K562 (cell line): Measurements from ENCODE around the gene CEP170.

Source experiments
- CBX5 ChIP-seq: IDR thresholded peaks from 2 replicates; pipeline ENCODE4 v1.6.1; 2014; ENCODE audit warnings: low read depth, borderline replicate concordance
- CEBPB ChIP-seq: fragments of 450-650 bp; IDR thresholded peaks from 2 replicates; pipeline ENCODE4 v1.6.1; 2016; ENCODE audit warnings: missing genetic modification characterization, missing compliant biosample characterization
- ETV6 ChIP-seq, 3 experiments: fragments of 150-350 bp in 1 of 3; sonication (generic) in 1 of 3; formaldehyde crosslinking in 1 of 3; IDR thresholded peaks; 2 replicates each; pipeline versions ENCODE4 v1.6.1 to v1.8.0; 2014 to 2022; ENCODE audit warnings: borderline replicate concordance in 2 of 3, low read depth in 2 of 3, antibody characterized with exemption in 1 of 3, low read length in 1 of 3, mild to moderate bottlenecking in 1 of 3, missing genetic modification reagents in 1 of 3
- GTF2B ChIP-seq: IDR thresholded peaks from 2 replicates; pipeline ENCODE4 v1.6.1; 2011; ENCODE audit not compliant: insufficient read length; ENCODE audit errors: extremely low read depth
- HDAC2 ChIP-seq: fragments of 450-650 bp; IDR thresholded peaks from 2 replicates; pipeline ENCODE4 v1.6.1; 2016; ENCODE audit warnings: mild to moderate bottlenecking
- NRF1 ChIP-seq, 2 experiments: fragments of 450-650 bp; IDR thresholded peaks in 1 of 2; conservative IDR thresholded peaks in 1 of 2; 2 replicates each; pipeline ENCODE4 v1.6.1; 2014; ENCODE audit warnings: mild to moderate bottlenecking in 2 of 2
- POLR2A ChIP-seq: fragments of 450-650 bp; conservative IDR thresholded peaks from 2 replicates; pipeline ENCODE4 v1.6.1; 2016
- RNF2 ChIP-seq: sonication (generic); IDR thresholded peaks from 2 replicates; pipeline ENCODE4 v1.6.1; 2016
- SIX5 ChIP-seq, 2 experiments: IDR thresholded peaks; 2 replicates each; pipeline ENCODE4 v1.6.1; 2011; ENCODE audit warnings: low read length in 2 of 2, borderline replicate concordance in 1 of 2, low read depth in 1 of 2, mild to moderate bottlenecking in 1 of 2, moderate library complexity in 1 of 2; ENCODE audit not compliant: insufficient read depth in 1 of 2
- TEAD4 ChIP-seq, 2 experiments: sonication (generic) in 1 of 2; formaldehyde crosslinking in 1 of 2; IDR thresholded peaks; 2 replicates each; pipeline versions ENCODE4 v1.6.1 to v1.8.0; 2012 to 2022; ENCODE audit warnings: borderline replicate concordance in 1 of 2, inconsistent platforms in 1 of 2, low read length in 1 of 2, mild to moderate bottlenecking in 1 of 2, missing genetic modification reagents in 1 of 2
- ZNF224 ChIP-seq: sonication (generic); formaldehyde crosslinking; IDR thresholded peaks from 2 replicates; pipeline ENCODE4 v1.8.0; 2022; ENCODE audit warnings: mild to moderate bottlenecking, missing genetic modification reagents

DNA sequence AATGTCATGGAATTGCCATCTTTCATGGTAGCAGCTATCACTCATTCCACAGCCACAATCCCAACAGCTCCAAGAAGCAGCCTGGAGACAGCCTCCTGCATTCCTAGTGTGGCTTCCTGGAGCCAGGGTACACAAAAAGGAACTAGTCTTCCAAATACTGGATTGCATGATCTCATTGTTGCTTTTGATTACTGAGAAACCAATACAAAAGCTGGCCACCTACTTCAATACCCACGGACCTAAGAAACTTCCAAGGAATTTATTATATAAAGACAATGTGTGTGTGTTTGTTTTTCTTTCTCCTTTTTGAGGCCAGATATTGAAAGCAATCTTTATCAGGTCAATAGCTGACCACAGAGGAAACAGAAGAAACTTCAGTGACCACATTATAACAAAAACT lies 25.6 kb downstream of the CEP170 start:
- TF ChIP-seq RNF2 (no peak), SIX5 (IDR thresholded peaks at IDR 0.05; ENCODE audit: borderline replicate concordance in 1 of 2, insufficient read depth in 1 of 2, low read depth in 1 of 2, low read length in 2 of 2) (no peak), TEAD4 (IDR thresholded peaks at IDR 0.05; ENCODE audit: low read length) (no peak), TEAD4 (CRISPR knock-in tag; IDR thresholded peaks at IDR 0.05; ENCODE audit: borderline replicate concordance) (no peak), CEBPB (tag) (no peak), CBX5 (no peak), HDAC2 (no peak), NRF1 (conservative IDR thresholded peaks at IDR 0.05 in 1 of 2, IDR thresholded peaks at IDR 0.05 in 1 of 2) (no peak), POLR2A (no peak), ETV6 (IDR thresholded peaks at IDR 0.05; ENCODE audit: borderline replicate concordance in 1 of 2, low read depth in 2 of 2, low read length in 1 of 2) (no peak), ETV6 (CRISPR knock-in tag; IDR thresholded peaks at IDR 0.05; ENCODE audit: borderline replicate concordance) (no peak), ZNF224 (no peak), GTF2B (no peak)
